B cell (primary cell): ENCODE measurements around the gene HSD3B2. TPM values are rescaled to one million over a fixed set of nuclear protein-coding genes. Genes with fewer than 3 reads are reported as not detected.

Source experiments
- ATAC-seq: fragments of 200-7000 bp; cut with Tn5 transposase; one replicate; pipeline ENCODE4 v1.10.0; 2021; ENCODE audit warnings: low read depth, mild to moderate bottlenecking, moderate number of reproducible peaks, moderate library complexity
- CTCF ChIA-PET: fragments of 350-600 bp; sonication (Branson Sonifier 250); formaldehyde crosslinking; loops from one replicate; lab custom pipeline; 2021; ENCODE audit warnings: antibody characterized with exemption, inconsistent platforms; lab: Charles Lee
- POLR2A ChIA-PET: fragments of 350-600 bp; sonication (Branson Sonifier 250); formaldehyde crosslinking; loops from one replicate; lab custom pipeline; 2021; ENCODE audit warnings: antibody characterized with exemption; lab: Charles Lee
- DNase-seq: peaks from one replicate; pipeline ENCODE4 v3.0.0; 2013
- H2AFZ ChIP-seq: 2 replicates; pipeline ENCODE4 v1.6.1; 2012; ENCODE audit warnings: mild to moderate bottlenecking, low read depth, low read length; ENCODE audit not compliant: insufficient read depth, poor library complexity, severe bottlenecking
- H3K27ac ChIP-seq, 2 donors: 1 replicate in 1 of 2; 2 replicates in 1 of 2; pipeline ENCODE4 v1.5.1; 2012 to 2013; ENCODE audit warnings: low read length in 2 of 2, mild to moderate bottlenecking in 2 of 2, moderate library complexity in 1 of 2
- H3K27me3 ChIP-seq, 4 experiments: fragments of 200-600 bp in 1 of 4; sonication (generic) in 1 of 4; replicated peaks in 1 of 4; 1 replicate in 2 of 4; 2 replicates in 2 of 4; pipeline versions ENCODE4 v1.6.1 to v1.7.0; 2013 to 2016; ENCODE audit warnings: low read length in 3 of 4, mild to moderate bottlenecking in 2 of 4, mixed read lengths in 1 of 4, moderate library complexity in 1 of 4; ENCODE audit not compliant: insufficient read depth in 4 of 4, control insufficient read depth in 3 of 4; ENCODE audit errors: control extremely low read depth in 1 of 4
- H3K36me3 ChIP-seq, 2 experiments: replicated peaks in 1 of 2; 1 replicate in 1 of 2; 2 replicates in 1 of 2; pipeline versions ENCODE4 v1.6.1 to v1.7.1; 2013; ENCODE audit warnings: low read length in 1 of 2; ENCODE audit not compliant: insufficient read depth in 2 of 2, control insufficient read depth in 1 of 2; ENCODE audit errors: control extremely low read depth in 1 of 2, extremely low read depth in 1 of 2
- H3K4me1 ChIP-seq, 2 donors: fragments of 200-600 bp in 1 of 2; sonication (generic) in 1 of 2; 1 replicate in 1 of 2; 2 replicates in 1 of 2; pipeline versions ENCODE4 v1.5.1 to v1.6.1; 2013 to 2017; ENCODE audit warnings: low read length in 2 of 2; ENCODE audit not compliant: control insufficient read depth in 2 of 2, insufficient read depth in 2 of 2
- H3K4me2 ChIP-seq: replicated peaks from 2 replicates; pipeline ENCODE3; 2012; ENCODE audit warnings: mild to moderate bottlenecking, low read depth, low read length; ENCODE audit not compliant: poor library complexity, severe bottlenecking
- H3K4me3 ChIP-seq, 5 experiments: fragments of 200-600 bp in 1 of 5; sonication (generic) in 1 of 5; 1 replicate in 3 of 5; 2 replicates in 2 of 5; pipeline versions ENCODE4 v1.5.1 to v1.7.0; 2011 to 2016; ENCODE audit warnings: low read length in 4 of 5, mild to moderate bottlenecking in 4 of 5, low read depth in 2 of 5, control low read depth in 1 of 5, moderate library complexity in 1 of 5; ENCODE audit not compliant: insufficient read depth in 1 of 5; ENCODE audit errors: control extremely low read depth in 1 of 5, extremely low read depth in 1 of 5
- H3K79me2 ChIP-seq: fragments of 200-600 bp; sonication (generic); one replicate; pipeline ENCODE4 v1.6.0; 2016; ENCODE audit warnings: low read length; ENCODE audit not compliant: control insufficient read depth, insufficient read depth
- H3K9ac ChIP-seq: fragments of 200-600 bp; sonication (generic); 2 replicates; pipeline ENCODE4 v1.6.1; 2017; ENCODE audit warnings: mild to moderate bottlenecking, low read length, moderate library complexity
- H3K9me3 ChIP-seq, 3 donors: one replicate each; pipeline versions ENCODE4 v1.6.1 to v1.7.1; 2013; ENCODE audit warnings: low read length in 2 of 3; ENCODE audit not compliant: control insufficient read depth in 2 of 3, insufficient read depth in 1 of 3; ENCODE audit errors: control extremely low read depth in 1 of 3
- H4K20me1 ChIP-seq: 2 replicates; pipeline ENCODE4 v1.6.0; 2012; ENCODE audit warnings: mild to moderate bottlenecking, low read length; ENCODE audit not compliant: insufficient read depth, control insufficient read depth, poor library complexity, severe bottlenecking
- H3K27ac Mint-ChIP-seq: one replicate; pipeline ENCODE4 v1.8.0; 2021; ENCODE audit warnings: mixed read lengths
- H3K27me3 Mint-ChIP-seq: one replicate; pipeline ENCODE4 v1.8.0; 2021; ENCODE audit warnings: mixed read lengths
- H3K4me1 Mint-ChIP-seq: one replicate; pipeline ENCODE4 v1.8.0; 2021; ENCODE audit warnings: mixed read lengths
- H3K4me3 Mint-ChIP-seq: one replicate; pipeline ENCODE4 v1.8.0; 2021; ENCODE audit warnings: mixed read lengths
- H3K9me3 Mint-ChIP-seq: one replicate; pipeline ENCODE4 v1.8.0; 2022; ENCODE audit warnings: mixed read lengths; ENCODE audit not compliant: insufficient read depth
- EZH2 ChIP-seq: IDR thresholded peaks from 2 replicates; pipeline ENCODE4 v1.6.1; 2012; ENCODE audit warnings: borderline replicate concordance, low read depth, mild to moderate bottlenecking, moderate library complexity, low read length; ENCODE audit not compliant: insufficient read depth, poor library complexity, severe bottlenecking
- WGBS: methylation state at CpG from one replicate; pipeline ENCODE4 v1.1.5; 2013; ENCODE audit warnings: missing lambda C conversion rate; ENCODE audit not compliant: insufficient coverage; 5-methylcytosine and 5-hydroxymethylcytosine counted together
- intact Hi-C: fragments of 100-400 bp; cut with micrococcal nuclease; formaldehyde crosslinking; loops from one replicate; pipeline ENCODE4 v1.10.0; 2022
- polyA plus RNA-seq: library from polyadenylated mRNA; depleted of rRNA; stranded (reverse); fragments of >200 nt; gene quantifications from 2 replicates; pipeline ENCODE4 v1.2.3, GENCODE V29; 2012
- total RNA-seq, 2 donors: library from RNA; stranded (reverse); fragments of 120-200 nt in 1 of 2; gene quantifications; 1 replicate in 1 of 2; 2 replicates in 1 of 2; pipeline versions ENCODE4 v1.2.3 to v1.2.4, GENCODE V29; 2013 to 2022
- TF ChIP-seq, protein P1 (sequence below): fragments of 200-600 bp; IDR thresholded peaks from one replicate; pipeline ENCODE4 v1.8.0; 2022; ENCODE audit warnings: antibody characterized with exemption, mild to moderate bottlenecking

The HSD3B2 gene
- total and polyA plus RNA-seq, 2 donors (not counting 1 experiment from before 2014, with no cell fraction given), result not detected

DNA sequence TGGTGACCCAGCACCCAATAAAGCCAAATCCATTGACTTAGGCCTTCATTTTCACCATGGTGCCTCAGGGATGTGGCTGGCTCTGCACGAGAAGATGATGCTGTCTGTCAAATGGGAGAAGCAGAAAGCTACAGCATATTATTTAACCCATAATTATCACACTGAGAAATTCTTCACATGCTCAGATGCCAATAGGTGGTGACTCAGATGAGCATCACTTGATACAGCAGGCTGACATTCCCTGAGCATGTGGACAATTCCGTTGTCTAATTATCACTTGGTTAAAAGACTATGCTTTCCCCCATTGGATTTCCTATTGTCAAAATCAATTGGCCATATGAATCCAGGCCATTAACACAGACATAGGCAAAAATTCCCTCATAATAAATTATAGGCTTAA, 48.0 kb downstream of the HSD3B2 start:
- no peaks in the 10 kb centered on the region for H3K27me3 ChIP-seq
- no peaks in the 10 kb centered on the region for H3K36me3 ChIP-seq
- H3K9me3 Mint-ChIP-seq, result no peaks in the 10 kb centered on the region
- H2AFZ ChIP-seq, result no peak overlapping the region
- no peaks in the 10 kb centered on the region for H4K20me1 ChIP-seq
- H3K27me3 Mint-ChIP-seq, result no peaks in the 10 kb centered on the region
- no peak overlapping the region for H3K27ac ChIP-seq
- ATAC-seq, result no peak
- H3K4me1 Mint-ChIP-seq, result no peaks in the 10 kb centered on the region
- no peak overlapping the region for H3K9ac ChIP-seq
- no peak overlapping the region for H3K4me3 ChIP-seq
- no peak overlapping the region for H3K4me3 Mint-ChIP-seq
- ChIA-PET CTCF (no interaction called here), POLR2A (no interaction called here)
- H3K79me2 ChIP-seq, result no peaks in the 10 kb centered on the region
- 86% methylated on average over 2 of the region's 2 CpGs for WGBS
- DNase-seq, result no peak
- H3K4me1 ChIP-seq, result no peaks in the 10 kb centered on the region
- H3K9me3 ChIP-seq, result no peaks in the 10 kb centered on the region
- TF ChIP-seq, protein P1, sequence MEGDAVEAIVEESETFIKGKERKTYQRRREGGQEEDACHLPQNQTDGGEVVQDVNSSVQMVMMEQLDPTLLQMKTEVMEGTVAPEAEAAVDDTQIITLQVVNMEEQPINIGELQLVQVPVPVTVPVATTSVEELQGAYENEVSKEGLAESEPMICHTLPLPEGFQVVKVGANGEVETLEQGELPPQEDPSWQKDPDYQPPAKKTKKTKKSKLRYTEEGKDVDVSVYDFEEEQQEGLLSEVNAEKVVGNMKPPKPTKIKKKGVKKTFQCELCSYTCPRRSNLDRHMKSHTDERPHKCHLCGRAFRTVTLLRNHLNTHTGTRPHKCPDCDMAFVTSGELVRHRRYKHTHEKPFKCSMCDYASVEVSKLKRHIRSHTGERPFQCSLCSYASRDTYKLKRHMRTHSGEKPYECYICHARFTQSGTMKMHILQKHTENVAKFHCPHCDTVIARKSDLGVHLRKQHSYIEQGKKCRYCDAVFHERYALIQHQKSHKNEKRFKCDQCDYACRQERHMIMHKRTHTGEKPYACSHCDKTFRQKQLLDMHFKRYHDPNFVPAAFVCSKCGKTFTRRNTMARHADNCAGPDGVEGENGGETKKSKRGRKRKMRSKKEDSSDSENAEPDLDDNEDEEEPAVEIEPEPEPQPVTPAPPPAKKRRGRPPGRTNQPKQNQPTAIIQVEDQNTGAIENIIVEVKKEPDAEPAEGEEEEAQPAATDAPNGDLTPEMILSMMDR, result no peak
- TF ChIP-seq EZH2, result no peak
- no peak overlapping the region for H3K27ac Mint-ChIP-seq
- no peak overlapping the region for H3K4me2 ChIP-seq
- intact Hi-C loops, result no loop called here

DNA sequence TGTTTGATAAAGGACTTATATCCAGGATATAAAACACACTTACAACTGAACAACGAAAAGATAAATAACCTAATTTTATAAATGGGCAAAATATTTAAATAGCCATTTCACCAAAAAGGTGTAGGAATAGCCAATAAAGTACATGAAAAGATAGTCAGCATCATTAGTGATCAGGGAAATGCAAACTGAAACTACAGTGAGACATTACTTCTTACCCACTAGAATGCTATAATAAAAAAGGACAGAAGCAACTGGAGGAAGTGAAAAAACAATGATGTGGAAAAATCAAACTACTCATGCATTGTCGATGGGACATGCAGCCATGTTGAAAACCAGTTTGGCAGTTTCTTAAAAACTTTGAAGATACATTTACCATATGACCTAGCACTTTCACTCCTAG, 48.6 kb downstream of the HSD3B2 start:
- Mint-ChIP-seq H3K27ac (no peak overlapping the region), H3K4me1 (no peaks in the 10 kb centered on the region), H3K4me3 (no peak overlapping the region), H3K27me3 (no peaks in the 10 kb centered on the region), H3K9me3 (no peaks in the 10 kb centered on the region)
- no peak overlapping the region for H3K27ac ChIP-seq
- TF ChIP-seq, protein P1, result no peak
- TF ChIP-seq EZH2, result no peak
- no CpG with 5 or more reads among the region's 2 CpGs for WGBS
- POLR2A ChIA-PET, result no interaction called here
- H3K9me3 ChIP-seq, result no peaks in the 10 kb centered on the region
- H3K27me3 ChIP-seq, result no peaks in the 10 kb centered on the region
- no peak overlapping the region for H2AFZ ChIP-seq
- no peaks in the 10 kb centered on the region for H4K20me1 ChIP-seq
- no peak overlapping the region for H3K4me2 ChIP-seq
- no peaks in the 10 kb centered on the region for H3K79me2 ChIP-seq
- no peak overlapping the region for H3K4me3 ChIP-seq
- CTCF ChIA-PET, result no interaction called here
- no peak for ATAC-seq
- intact Hi-C loops, result no loop called here
- no peaks in the 10 kb centered on the region for H3K36me3 ChIP-seq
- H3K4me1 ChIP-seq, result no peaks in the 10 kb centered on the region
- no peak for DNase-seq
- no peak overlapping the region for H3K9ac ChIP-seq
